GM06990 (cell line): Measurements from ENCODE around the gene SLCO3A1.

Experiments used
- DNase-seq: peaks from one replicate; pipeline ENCODE4 v3.0.0-alpha.2; 2011; ENCODE audit not compliant: insufficient read length; ENCODE audit errors: extremely low read depth
- H3K27me3 ChIP-seq: replicated peaks from 2 replicates; pipeline ENCODE4 v1.6.0; 2011; ENCODE audit warnings: low read length; ENCODE audit not compliant: control insufficient read depth, insufficient read depth
- H3K36me3 ChIP-seq: 2 replicates; pipeline ENCODE4 v1.5.1; 2011; ENCODE audit warnings: low read length; ENCODE audit not compliant: control insufficient read depth, insufficient read depth
- H3K4me3 ChIP-seq: replicated peaks from 2 replicates; pipeline ENCODE4 v1.5.1; 2011; ENCODE audit warnings: low read depth, mild to moderate bottlenecking, control low read depth, low read length
- CTCF ChIP-seq: IDR thresholded peaks from 2 replicates; pipeline ENCODE4 v1.5.1; 2011; ENCODE audit warnings: low read length, control low read depth, mild to moderate bottlenecking, inconsistent platforms; ENCODE audit not compliant: insufficient read depth, poor library complexity, severe bottlenecking

Gene SLCO3A1

GRCh38 chr15:92040350-92040749, 186.8 kb downstream of the SLCO3A1 start:
- TF ChIP-seq CTCF: no peak
- DNase-seq: no peak
- Histone ChIP-seq H3K27me3 (no peaks in the 10 kb centered on the region; the same call in 1 of the 2 replicates), H3K4me3 (no peak overlapping the region), H3K36me3 (no peaks in the 10 kb centered on the region)

DNA sequence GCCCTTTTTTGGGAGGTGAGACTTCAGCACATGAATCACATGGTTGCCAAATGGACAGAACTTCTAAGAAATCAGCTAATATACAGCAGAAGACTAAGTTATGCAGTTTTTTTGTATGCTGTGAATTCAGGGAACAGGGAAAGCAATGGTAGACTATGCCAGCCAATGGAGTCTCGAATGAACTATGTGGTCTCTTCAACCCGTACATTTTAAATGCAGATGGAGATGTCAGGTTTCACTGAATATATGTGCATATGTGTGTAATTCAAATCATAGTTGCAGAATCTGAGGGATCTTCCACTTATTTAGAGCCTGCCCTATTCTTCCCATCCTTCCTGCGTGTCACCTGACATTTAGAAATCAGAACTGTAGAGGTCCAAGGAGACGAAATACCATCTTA, 187.9 kb downstream of the SLCO3A1 start:
- no peak for TF ChIP-seq CTCF
- Histone ChIP-seq H3K27me3 (no peaks in the 10 kb centered on the region; the same call in 1 of the 2 replicates), H3K4me3 (no peak overlapping the region), H3K36me3 (no peaks in the 10 kb centered on the region)
- DNase-seq: no peak

DNA sequence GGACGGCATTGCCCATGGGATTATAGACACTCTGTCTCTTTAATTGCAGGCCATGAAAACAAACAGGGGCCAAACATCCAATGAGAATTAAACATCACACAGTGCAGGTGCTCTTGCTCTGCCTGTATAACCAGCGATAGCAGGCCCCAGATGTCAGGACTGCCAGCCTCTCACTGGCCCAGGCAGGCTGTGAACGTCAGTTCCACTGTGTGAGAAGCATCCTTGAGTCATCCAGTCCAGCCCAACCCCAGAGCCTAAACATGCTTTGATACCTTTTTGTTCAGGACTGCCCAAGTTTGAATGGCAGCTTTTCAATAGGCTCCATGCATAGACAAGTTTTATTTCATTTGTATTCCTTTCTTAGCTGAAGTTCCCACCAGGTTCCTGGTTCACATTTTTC, 189.8 kb downstream of the SLCO3A1 start:
- H3K36me3 ChIP-seq: no peaks in the 10 kb centered on the region
- no peak overlapping the region for H3K4me3 ChIP-seq
- no peak for DNase-seq
- no peaks in the 10 kb centered on the region; the same call in 1 of the 2 replicates for H3K27me3 ChIP-seq
- TF ChIP-seq CTCF: no peak

- Histone ChIP-seq H3K4me3 (no peak overlapping the region), H3K27me3 (no peaks in the 10 kb centered on the region; the same call in none of the 2 replicates), H3K36me3 (no peaks in the 10 kb centered on the region)
- no peak for DNase-seq
- no peak for TF ChIP-seq CTCF
These were observed 190.8 kb downstream of the SLCO3A1 start for GRCh38 chr15:92044203-92044909.

DNA sequence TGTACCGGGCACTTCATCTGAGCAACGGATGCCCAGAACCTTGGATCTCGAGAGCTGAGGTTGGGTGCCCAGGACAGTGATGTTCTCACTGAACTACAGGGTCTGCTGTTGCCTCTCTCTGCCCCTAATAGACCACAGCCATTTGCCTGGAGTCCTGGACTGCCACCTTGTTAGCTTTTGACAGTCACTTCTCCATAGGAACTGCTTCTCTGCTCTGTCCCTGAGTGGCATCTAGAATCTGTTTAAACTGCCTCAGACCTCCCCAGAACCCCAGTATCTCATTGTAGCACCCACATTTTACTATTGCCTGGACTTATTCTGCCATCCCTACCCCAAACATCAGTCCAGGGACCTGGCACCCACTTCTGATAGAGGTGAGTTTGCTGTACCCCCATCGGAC, 194.4 kb downstream of the SLCO3A1 start:
- Histone ChIP-seq H3K36me3 (no peaks in the 10 kb centered on the region), H3K4me3 (no peak overlapping the region), H3K27me3 (no peaks in the 10 kb centered on the region; the same call in none of the 2 replicates)
- no peak for TF ChIP-seq CTCF
- DNase-seq: no peak
